ENCODE measurements around the gene RPS19.

RPS19 gene

GRCh38 chr19:41879670-41880328 is 19.7 kb downstream of the RPS19 start:
- no peak for DNase-seq

DNA sequence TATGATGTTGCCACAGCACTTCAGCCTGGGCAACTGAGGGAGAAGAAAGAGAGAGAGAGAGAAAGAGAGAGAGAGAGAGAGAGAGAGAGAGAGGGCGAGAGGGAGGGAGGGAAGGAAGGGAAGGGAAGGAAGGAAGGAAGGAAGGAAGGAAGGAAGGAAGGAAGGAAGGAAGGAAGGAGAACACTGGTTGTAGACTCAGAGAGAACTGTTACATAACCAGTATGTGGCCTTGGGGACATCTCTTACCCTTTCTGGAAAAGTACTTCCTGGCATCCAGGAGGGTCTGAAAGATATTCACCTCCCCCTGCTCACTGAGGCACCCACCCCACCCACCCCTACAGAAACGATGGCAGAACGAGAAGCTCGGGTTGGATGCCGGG is 20.3 kb downstream of the RPS19 start:
- no peak for DNase-seq

GRCh38 chr19:41882568-41883462 is 22.8 kb downstream of the RPS19 start, which contains the start of gene ARHGEF1:
ARHGEF1 (plus strand) TSS chr19:41883184; CDS start chr19:41888083, 4,899 bp downstream.
- peak; percentile 88 for DNase-seq

DNA sequence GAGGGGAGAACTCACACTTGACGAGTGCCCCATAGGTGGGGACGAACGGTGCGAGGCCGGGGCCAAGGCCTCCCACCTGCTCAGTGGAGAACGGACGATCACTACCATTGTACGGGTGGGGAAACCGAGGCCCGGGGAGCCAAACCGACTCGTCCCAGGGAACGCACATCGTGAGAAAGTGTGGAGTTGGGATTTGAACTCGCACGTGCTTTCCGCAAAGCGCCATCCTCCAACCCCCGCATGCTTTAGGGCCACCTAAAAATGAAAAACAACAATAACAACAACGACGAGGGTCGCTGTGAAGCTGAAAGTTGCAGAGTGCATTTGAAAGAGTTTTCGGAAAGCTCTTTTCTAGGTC is 23.4 kb downstream of the RPS19 start:
- no peak for DNase-seq

DNA sequence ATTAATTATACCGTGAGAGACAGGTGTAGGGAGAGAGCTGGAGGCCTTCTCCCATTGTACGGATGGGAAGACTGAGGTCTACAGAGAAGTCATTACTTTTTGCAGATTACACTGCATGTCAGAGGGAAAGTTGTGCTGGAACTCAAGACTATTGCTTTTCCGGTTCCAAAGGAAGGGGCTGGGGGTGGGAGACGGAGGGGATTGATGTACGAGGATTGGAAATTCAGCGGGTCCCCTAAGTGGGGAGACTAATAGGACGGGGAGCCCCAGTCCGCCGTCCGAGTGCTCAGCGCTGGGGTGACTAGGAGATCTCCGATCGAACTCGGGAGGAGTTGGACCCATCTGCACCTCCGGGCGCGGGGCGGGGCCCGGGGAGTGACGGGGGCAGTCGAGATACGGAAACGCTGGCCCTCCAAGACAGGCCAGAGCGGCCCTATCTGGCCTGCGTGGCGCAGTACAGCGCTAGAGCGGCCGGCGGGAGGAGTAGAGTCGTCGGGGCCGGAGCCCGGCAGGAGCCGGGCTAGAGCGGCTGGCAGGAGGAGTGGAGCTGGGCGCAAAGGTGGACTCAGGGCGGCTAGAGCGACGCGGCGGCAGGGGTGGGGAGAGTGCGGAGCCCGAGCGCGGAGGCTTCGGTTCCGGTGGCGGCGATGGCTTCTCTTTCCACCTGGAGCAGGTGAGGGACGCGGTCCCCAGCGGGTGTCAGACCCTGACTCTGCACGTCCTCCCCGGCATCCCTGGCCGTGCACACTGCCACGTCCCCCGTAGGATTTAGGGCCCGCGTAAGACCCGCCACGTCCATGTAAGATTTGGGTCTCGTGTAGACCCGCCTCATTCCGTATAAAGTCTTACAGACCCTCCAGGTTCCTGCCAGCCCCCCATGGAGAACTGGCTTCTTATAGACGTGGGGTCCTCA is 24.0 kb downstream of the RPS19 start:
- peak; percentile 95 for DNase-seq

GRCh38 chr19:41886761-41887710 is 27.0 kb downstream of the RPS19 start:
- peak; percentile 84 for DNase-seq

DNA sequence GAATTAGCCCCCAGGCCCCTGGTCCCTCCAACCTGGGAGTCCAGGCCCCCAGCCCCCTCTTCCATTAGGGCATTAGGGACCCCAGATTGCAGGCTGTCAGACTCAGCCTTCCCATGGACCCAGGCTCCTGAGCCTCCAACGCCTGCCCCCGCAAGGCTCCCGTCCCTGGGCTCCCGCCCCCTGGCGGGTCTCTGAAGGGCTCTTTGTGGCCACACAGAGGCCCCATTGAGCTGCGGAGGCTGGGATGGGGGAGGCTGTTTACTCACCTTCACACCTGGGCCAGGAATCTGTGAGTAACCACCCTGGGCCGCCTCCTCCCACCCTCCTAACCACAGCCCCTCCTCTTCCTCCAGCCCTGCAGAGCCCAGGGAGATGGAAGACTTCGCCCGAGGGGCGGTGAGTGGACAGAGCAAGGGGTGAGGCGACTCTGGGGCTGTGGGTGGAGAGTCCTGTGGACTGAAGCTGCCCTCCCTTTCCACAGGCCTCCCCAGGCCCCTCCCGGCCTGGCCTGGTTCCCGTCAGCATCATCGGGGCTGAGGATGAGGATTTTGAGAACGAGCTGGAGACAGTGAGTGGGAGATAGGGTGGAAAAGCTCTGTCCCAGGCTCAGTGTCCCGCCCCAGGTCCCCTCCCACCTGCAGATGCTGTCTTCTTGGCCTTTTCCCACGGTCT is 27.8 kb downstream of the RPS19 start:
- peak; percentile 94 for DNase-seq

DNA sequence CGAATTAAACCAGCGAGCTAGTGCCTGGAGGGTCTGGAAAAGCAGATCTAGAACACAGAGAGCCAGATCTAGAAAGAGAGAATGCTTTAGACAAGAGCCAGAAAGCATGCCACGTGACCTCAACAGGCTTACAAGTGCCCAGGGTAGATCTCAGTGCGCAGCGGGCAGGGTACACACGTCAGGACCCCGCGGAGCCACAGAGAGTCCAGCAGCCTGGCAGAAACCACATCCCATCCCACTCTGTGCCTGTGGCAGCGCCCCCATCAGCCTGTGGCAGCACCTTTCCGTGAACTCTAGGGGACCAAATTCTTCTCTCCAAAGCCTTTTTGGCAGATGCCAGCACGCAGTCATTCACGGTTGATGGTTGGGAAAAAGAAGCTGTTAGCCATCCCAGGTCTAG is 28.9 kb downstream of the RPS19 start:
- no peak for DNase-seq

DNA sequence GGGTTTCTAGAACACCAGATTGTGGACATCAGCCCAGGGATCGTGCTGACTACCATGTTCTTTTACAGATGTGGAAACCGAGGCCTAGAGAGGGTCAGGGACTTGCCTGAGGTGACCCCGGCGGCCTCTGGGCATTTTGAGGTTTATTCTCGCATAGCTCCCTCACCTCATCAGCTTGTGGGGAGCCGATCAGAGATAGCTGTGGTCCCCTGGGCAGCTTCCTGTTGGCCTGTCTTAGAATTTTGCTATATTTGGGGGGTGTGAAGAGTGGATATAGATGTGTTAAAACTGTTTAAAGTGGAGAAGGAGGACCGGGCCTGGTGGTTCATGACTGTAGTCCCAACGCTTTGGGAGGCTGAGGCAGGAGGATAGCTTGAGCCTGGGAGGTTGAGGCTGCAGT is 29.8 kb downstream of the RPS19 start:
- no peak for DNase-seq

- no peak for DNase-seq
Observed at GRCh38 chr19:41890936-41891335, 30.9 kb downstream of the RPS19 start.

GRCh38 chr19:41892173-41892902 is 32.3 kb downstream of the RPS19 start:
- no peak for DNase-seq

DNA sequence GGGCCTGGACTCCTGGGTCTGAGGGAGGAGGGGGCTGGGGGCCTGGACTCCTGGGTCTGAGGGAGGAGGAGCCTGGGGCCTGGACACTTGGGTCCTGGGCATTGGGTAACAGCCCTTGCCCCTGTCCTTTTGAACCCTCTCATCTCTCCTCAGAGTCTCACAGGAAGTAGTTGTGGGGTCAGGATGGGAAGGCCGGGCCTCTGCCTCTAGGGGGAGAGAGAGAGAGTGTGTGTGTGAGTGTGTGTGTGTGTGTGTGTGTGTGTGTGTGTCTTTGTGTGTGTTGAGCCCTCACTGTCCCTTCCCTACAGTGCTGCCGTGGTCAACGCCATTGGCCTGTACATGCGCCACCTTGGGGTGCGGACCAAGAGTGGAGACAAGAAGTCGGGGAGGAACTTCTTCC is 33.8 kb downstream of the RPS19 start:
- DNase-seq, result no peak

DNA sequence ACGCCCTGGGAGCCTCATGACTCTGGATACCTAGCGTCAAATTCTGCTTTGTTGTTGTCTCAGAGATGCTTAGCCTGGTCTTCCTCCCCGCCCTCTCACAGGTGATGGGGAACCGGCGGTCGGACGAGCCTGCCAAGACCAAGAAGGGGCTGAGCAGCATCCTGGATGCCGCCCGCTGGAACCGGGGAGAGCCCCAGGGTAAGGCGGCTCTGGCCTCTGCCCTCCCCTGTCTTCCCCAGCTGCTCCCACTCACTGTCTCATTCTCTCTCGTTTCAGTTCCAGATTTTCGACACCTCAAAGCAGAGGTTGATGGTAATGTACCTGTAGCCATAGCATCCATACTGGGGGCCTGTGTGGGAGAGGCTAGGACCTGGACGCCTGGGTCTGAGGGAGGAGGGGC is 34.3 kb downstream of the RPS19 start:
- DNase-seq, result no peak

DNA sequence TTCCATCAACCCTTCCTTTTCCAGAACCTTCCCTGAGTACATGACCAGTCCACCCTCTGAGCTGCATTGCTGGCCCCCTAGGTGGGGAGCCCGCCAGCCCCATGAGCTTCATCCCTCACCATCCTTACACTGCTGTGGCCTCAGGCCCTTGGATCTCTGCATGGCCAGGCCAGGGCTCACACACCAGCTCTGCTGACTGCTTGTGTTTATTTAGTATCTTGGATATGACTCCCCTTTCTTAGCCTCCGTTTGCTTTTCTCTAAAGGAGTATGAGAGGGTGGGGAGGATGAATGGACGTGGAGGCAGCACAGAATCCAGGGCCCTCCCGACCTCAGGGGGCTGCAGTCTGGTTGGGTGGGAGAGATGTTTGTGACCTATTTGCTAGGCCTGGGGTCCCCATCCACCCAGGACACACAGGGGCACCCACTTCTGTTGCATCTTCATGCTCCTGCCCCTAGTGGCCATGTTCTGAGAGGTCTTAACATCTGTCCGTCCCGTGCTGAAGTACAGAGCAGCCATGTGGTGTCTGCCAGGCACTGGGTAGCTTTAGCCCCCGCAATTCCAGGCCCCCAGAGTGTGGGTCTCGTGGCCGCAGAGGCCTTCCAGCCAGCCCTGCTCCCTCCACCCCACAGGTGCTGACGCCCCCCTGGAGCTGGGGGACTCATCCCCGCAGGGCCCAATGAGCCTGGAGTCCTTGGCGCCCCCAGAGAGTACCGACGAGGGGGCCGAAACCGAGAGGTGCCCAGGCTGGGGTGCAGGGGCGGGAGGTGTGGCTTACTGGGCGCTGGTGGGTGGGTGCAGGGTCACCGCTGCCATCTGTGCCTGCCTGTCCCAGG is 35.9 kb downstream of the RPS19 start:
- no peak for DNase-seq

DNA sequence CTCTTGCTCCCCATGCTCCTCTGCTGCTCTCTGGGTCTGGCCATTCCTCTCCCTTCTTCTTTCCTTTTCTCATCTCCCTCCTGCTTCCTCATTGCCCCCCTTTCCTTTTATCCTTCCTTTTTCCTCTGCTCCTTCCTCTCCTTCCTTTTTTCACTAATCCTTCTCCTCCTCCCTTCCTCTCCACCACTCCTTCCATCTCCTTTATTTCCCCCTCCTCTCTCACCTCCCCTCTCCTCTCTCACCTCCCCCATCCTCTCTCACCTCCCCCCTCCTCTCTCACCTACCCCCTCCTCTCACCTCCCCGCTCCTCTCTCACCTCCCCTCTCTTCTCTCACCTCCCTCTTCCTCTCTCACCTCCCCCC is 36.5 kb downstream of the RPS19 start:
- no peak for DNase-seq

DNA sequence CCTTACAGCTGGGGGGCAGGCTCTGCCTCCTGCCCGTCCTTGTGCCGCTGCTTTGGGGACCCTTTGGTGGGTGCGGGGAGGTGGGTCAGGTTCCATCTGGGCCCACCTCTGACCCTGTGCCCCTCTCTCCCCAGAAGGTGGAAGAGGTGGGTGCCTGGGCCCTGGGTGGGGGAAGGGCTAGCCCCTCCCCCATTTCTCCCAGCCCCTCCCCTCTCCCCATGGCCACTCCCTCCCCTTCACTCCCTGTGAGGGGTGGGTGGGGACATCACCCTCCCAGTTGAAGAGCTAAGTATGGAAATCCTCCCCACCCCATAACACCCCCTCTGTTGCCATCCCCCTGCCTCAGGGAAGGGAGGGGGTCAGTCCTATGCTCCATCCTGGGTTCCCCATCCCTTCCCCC is 37.1 kb downstream of the RPS19 start:
- no peak for DNase-seq

DNA sequence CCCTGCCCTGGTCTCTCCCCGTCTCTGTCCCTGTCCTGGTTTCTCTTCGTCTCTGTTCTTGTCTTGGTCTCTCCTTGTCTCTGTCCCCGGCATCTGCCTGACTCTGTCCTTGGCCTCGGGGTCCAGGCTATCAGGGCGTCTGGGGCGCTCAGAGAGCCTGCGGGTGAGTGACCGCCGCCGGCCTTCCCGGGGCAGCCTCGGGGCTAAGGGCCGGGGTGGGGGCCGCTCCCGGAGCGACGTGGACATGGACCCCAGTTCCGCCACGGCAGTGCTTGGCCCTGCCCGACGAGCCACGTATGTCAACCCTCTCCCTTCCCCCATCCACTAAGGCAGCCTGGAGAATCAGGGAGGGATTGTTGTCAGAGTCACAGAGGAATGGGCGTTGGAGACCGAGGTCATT is 37.8 kb downstream of the RPS19 start:
- no peak for DNase-seq

- no peak for DNase-seq
Observed at GRCh38 chr19:41898235-41898634, 38.2 kb downstream of the RPS19 start.

DNA sequence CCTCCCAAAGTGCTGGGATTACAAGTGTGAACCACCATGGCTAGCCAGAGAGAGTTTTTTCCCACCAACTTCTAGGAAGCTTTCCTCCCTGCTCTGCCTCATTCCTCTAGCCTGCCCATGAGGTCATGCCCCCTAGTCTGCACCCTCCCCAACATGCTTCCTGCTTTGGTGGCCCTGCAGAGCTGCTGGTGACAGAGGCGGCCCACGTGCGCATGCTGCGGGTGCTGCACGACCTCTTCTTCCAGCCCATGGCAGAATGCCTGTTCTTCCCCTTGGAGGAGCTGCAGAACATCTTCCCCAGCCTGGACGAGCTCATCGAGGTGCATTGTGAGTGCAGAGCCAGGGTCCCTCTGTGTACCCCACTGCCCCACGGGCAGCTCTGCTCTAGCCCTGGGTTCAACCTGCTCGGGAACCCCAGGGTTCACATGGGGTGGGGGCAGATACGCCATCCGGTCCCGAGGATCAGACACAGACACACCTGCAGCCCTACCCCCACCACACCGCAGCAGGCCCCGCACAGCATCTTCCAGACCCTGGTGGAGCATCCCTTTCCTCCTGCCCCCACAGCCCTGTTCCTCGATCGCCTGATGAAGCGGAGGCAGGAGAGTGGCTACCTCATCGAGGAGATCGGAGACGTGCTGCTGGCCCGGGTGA is 41.8 kb downstream of the RPS19 start:
- DNase-seq, result no peak

All from activated effector memory CD4-positive, alpha-beta T cell treated with anti-CD3 and anti-CD28 coated beads, Interleukin-2, amount 50 U/mL, for 16 hours (primary cell).